Lung (tissue), 12 donors: ENCODE measurements around the gene B4GALT6. TPM values are rescaled to one million over a fixed set of nuclear protein-coding genes. Genes with fewer than 3 reads are reported as not detected.

Experiments used
- ATAC-seq: fragments of 200-7000 bp; cut with Tn5 transposase; one replicate; pipeline ENCODE4 v1.9.1; 2020; ENCODE audit warnings: moderate number of reproducible peaks; ENCODE audit not compliant: insufficient read depth, low FRiP score
- DNase-seq, 3 donors: peaks; one replicate each; pipeline ENCODE4 v3.0.0-alpha.2; 2013 to 2017
- H3K27ac ChIP-seq, 2 donors: one replicate each; pipeline ENCODE4 v1.5.1; 2013; ENCODE audit warnings: mild to moderate bottlenecking in 2 of 2, moderate library complexity in 2 of 2, control low read depth in 1 of 2, inconsistent platforms in 1 of 2, low read depth in 1 of 2, low read length in 1 of 2
- H3K27me3 ChIP-seq, 3 donors: one replicate each; pipeline ENCODE4 v1.5.1; 2013; ENCODE audit warnings: low read length in 2 of 3; ENCODE audit not compliant: control insufficient read depth in 3 of 3, insufficient read depth in 3 of 3
- H3K36me3 ChIP-seq, 4 donors: one replicate each; pipeline ENCODE4 v1.5.1; 2013; ENCODE audit warnings: low read length in 4 of 4, mild to moderate bottlenecking in 1 of 4, moderate library complexity in 1 of 4; ENCODE audit not compliant: control insufficient read depth in 4 of 4, insufficient read depth in 4 of 4
- H3K4me1 ChIP-seq, 5 donors: one replicate each; pipeline ENCODE4 v1.5.1; 2013; ENCODE audit warnings: low read length in 5 of 5, mild to moderate bottlenecking in 2 of 5, moderate library complexity in 1 of 5; ENCODE audit not compliant: control insufficient read depth in 5 of 5, insufficient read depth in 5 of 5
- H3K4me3 ChIP-seq: one replicate; pipeline ENCODE4 v1.5.1; 2013; ENCODE audit warnings: mild to moderate bottlenecking, control low read depth, moderate library complexity
- H3K9ac ChIP-seq, 2 donors: one replicate each; pipeline ENCODE4 v1.5.1; 2013; ENCODE audit warnings: low read length in 2 of 2, control low read depth in 1 of 2; ENCODE audit not compliant: insufficient read depth in 1 of 2
- H3K9me3 ChIP-seq, 4 donors: one replicate each; pipeline ENCODE4 v1.5.1; 2013; ENCODE audit warnings: low read length in 3 of 4, mild to moderate bottlenecking in 1 of 4, moderate library complexity in 1 of 4; ENCODE audit not compliant: control insufficient read depth in 4 of 4, insufficient read depth in 3 of 4
- WGBS, 2 donors: extraction: QIAGEN DNeasy Blood & Tissue Kit; methylation state at CpG; one replicate each; pipeline ENCODE4 v1.1.7; 2013; 5-methylcytosine and 5-hydroxymethylcytosine counted together
- polyA plus RNA-seq, 2 donors: library from polyadenylated mRNA; stranded (reverse); fragments of 200-250 nt; gene quantifications; one replicate each; pipeline ENCODE4 v1.2.1, GENCODE V29; 2013
- total RNA-seq, 2 donors: library from RNA; depleted of rRNA in 1 of 2; stranded (reverse); fragments of >200 nt in 1 of 2; gene quantifications; one replicate each; pipeline ENCODE4 v1.2.1, GENCODE V29; 2014 to 2021
- TF ChIP-seq, protein P1 (sequence below): IDR thresholded peaks from 2 replicates; pipeline ENCODE4 v1.5.1; 2012; ENCODE audit warnings: mild to moderate bottlenecking; ENCODE audit errors: control extremely low read depth, extremely low read depth
- donor health status: control.
- donor health status: control.
- donor health status: Bipolar disorder and iron deficiency.
- donor health status: healthy.
- donor health status: DM: yes; HTN: yes; CAD: no.

B4GALT6 gene
- total and polyA plus RNA-seq, 4 donors: 0.86 to 7.5 (median 3.0) TPM

DNA sequence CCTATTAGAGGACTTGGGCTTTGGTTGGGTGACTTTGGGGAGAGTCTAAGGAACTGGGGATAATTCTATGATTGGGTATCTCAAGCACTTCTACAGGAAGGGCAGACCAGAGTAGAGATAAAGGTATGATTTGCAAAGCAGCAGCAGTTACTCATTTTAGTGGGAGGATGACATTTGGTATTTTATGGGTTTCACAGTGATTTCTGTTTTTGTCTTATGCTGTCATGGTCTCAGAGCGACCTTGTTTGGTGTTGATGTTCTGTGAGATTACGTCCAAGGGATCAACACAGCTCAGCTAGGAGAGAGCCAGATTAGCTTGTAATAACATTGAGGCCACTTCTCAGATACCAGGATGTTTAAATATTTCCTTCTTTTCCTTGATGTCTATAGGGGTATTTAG lies 74.5 kb downstream of the B4GALT6 start:
- no peak overlapping the region for H3K4me3 ChIP-seq
- H3K36me3 ChIP-seq: no peaks in the 10 kb centered on the region
- H3K4me1 ChIP-seq: peaks cover 0 to 6% (median 0%) of the 10 kb centered on the region in 5 donors
- H3K9ac ChIP-seq: no peak overlapping the region
- H3K9me3 ChIP-seq: peaks cover 0 to 1% (median 0%) of the 10 kb centered on the region in 4 donors
- H3K27ac ChIP-seq: no peak overlapping the region
- no peak for ATAC-seq
- 71 to 90% methylated on average over 2 of the region's 2 CpGs for WGBS, 2 donors
- TF ChIP-seq, protein P1, sequence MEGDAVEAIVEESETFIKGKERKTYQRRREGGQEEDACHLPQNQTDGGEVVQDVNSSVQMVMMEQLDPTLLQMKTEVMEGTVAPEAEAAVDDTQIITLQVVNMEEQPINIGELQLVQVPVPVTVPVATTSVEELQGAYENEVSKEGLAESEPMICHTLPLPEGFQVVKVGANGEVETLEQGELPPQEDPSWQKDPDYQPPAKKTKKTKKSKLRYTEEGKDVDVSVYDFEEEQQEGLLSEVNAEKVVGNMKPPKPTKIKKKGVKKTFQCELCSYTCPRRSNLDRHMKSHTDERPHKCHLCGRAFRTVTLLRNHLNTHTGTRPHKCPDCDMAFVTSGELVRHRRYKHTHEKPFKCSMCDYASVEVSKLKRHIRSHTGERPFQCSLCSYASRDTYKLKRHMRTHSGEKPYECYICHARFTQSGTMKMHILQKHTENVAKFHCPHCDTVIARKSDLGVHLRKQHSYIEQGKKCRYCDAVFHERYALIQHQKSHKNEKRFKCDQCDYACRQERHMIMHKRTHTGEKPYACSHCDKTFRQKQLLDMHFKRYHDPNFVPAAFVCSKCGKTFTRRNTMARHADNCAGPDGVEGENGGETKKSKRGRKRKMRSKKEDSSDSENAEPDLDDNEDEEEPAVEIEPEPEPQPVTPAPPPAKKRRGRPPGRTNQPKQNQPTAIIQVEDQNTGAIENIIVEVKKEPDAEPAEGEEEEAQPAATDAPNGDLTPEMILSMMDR: no peak
- no peak for DNase-seq
- peaks cover 0 to 3% (median 0%) of the 10 kb centered on the region in 3 donors for H3K27me3 ChIP-seq

- no peak overlapping the region for H3K27ac ChIP-seq
- DNase-seq (no peak), ATAC-seq (no peak)
- no peaks in the 10 kb centered on the region for H3K36me3 ChIP-seq
- peaks cover 0 to 6% (median 0%) of the 10 kb centered on the region in 5 donors for H3K4me1 ChIP-seq
- no peak overlapping the region for H3K9ac ChIP-seq
- no peak overlapping the region for H3K4me3 ChIP-seq
- H3K27me3 ChIP-seq: no peaks in the 10 kb centered on the region
- 68 to 78% methylated on average over 5 of the region's 5 CpGs for WGBS, 2 donors
- TF ChIP-seq, protein P1: no peak
- H3K9me3 ChIP-seq: peaks cover 0 to 1% (median 0%) of the 10 kb centered on the region in 4 donors
Observed at GRCh38 chr18:31607384-31607783, 77.0 kb downstream of the B4GALT6 start.

GRCh38 chr18:31606265-31606664 lies 78.1 kb downstream of the B4GALT6 start:
- Histone ChIP-seq H3K27me3 (no peaks in the 10 kb centered on the region), H3K27ac (no peak overlapping the region), H3K9me3 (peaks cover 0 to 1% (median 0%) of the 10 kb centered on the region in 4 donors), H3K4me1 (peaks cover 0 to 2% (median 0%) of the 10 kb centered on the region in 5 donors), H3K4me3 (no peak overlapping the region), H3K9ac (no peak overlapping the region), H3K36me3 (no peaks in the 10 kb centered on the region)
- ATAC-seq: no peak
- TF ChIP-seq, protein P1: no peak
- WGBS, 2 donors: 74 to 81% methylated on average over 2 of the region's 2 CpGs
- DNase-seq: no peak

DNA sequence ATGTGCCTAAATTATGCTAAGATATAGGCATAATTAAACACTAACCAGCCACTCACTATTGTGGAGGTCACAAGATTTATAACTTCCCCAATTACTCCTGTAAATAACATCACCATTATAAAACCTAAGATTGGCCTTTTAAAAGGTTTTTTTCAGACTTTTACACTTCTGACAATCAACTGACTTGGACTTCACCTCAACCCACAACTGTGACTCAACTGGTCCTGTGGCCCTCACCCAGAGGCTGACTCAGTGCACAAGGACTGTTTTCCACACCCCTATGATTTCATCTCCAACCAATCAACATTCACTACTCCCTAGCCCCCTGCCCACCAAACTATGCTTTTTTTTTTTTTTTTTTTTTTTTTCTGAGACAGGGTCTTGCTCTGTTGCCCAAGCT lies 81.1 kb downstream of the B4GALT6 start:
- H3K27ac ChIP-seq: no peak overlapping the region
- H3K4me3 ChIP-seq: no peak overlapping the region
- no peak for ATAC-seq
- TF ChIP-seq, protein P1: no peak
- no peaks in the 10 kb centered on the region for H3K9me3 ChIP-seq
- H3K4me1 ChIP-seq: no peaks in the 10 kb centered on the region
- H3K27me3 ChIP-seq: no peaks in the 10 kb centered on the region
- no peak for DNase-seq
- no peaks in the 10 kb centered on the region for H3K36me3 ChIP-seq
- H3K9ac ChIP-seq: no peak overlapping the region
